Liver (tissue), 9 donors: ENCODE measurements around the gene FRMD1. TPM values are rescaled to one million over a fixed set of nuclear protein-coding genes. Genes with fewer than 3 reads are reported as not detected.

ENCODE experiments used
- DNase-seq: peaks from one replicate; pipeline ENCODE4 v3.0.0-alpha.2; 2017; ENCODE audit warnings: low spot score
- H3K27ac ChIP-seq, 2 donors: one replicate each; pipeline ENCODE4 v1.7.0; 2013; ENCODE audit warnings: inconsistent platforms in 2 of 2, low read length in 2 of 2, control low read depth in 1 of 2, low read depth in 1 of 2, mild to moderate bottlenecking in 1 of 2
- H3K27me3 ChIP-seq, 4 donors: one replicate each; pipeline versions ENCODE4 v1.6.1 to v1.7.0; 2013; ENCODE audit warnings: low read length in 3 of 4, inconsistent platforms in 1 of 4, mild to moderate bottlenecking in 1 of 4, moderate library complexity in 1 of 4; ENCODE audit not compliant: control insufficient read depth in 4 of 4, insufficient read depth in 4 of 4
- H3K36me3 ChIP-seq, 4 donors: one replicate each; pipeline versions ENCODE4 v1.6.1 to v1.7.0; 2013; ENCODE audit warnings: low read length in 3 of 4, mild to moderate bottlenecking in 3 of 4, low read depth in 1 of 4, moderate library complexity in 1 of 4; ENCODE audit not compliant: control insufficient read depth in 4 of 4, insufficient read depth in 3 of 4
- H3K4me1 ChIP-seq, 4 donors: one replicate each; pipeline versions ENCODE4 v1.6.1 to v1.7.0; 2013; ENCODE audit warnings: low read length in 3 of 4, mild to moderate bottlenecking in 3 of 4, moderate library complexity in 1 of 4; ENCODE audit not compliant: control insufficient read depth in 4 of 4, insufficient read depth in 4 of 4
- H3K4me3 ChIP-seq, 3 donors: one replicate each; pipeline versions ENCODE4 v1.6.1 to v1.7.0; 2013; ENCODE audit warnings: low read length in 3 of 3, control low read depth in 1 of 3, low read depth in 1 of 3, mild to moderate bottlenecking in 1 of 3
- H3K9ac ChIP-seq, 2 donors: one replicate each; pipeline ENCODE4 v1.7.0; 2013; ENCODE audit warnings: low read length in 2 of 2, mild to moderate bottlenecking in 2 of 2, moderate library complexity in 2 of 2, control low read depth in 1 of 2, low read depth in 1 of 2
- H3K9me3 ChIP-seq, 4 donors: one replicate each; pipeline versions ENCODE4 v1.6.1 to v1.7.0; 2013; ENCODE audit warnings: low read length in 3 of 4; ENCODE audit not compliant: control insufficient read depth in 4 of 4
- ATF3 ChIP-seq: IDR thresholded peaks from 2 replicates; pipeline ENCODE4 v1.6.1; 2016; ENCODE audit warnings: antibody characterized with exemption
- CTCF ChIP-seq: fragments of 150-350 bp; IDR thresholded peaks from 2 replicates; pipeline ENCODE4 v1.5.1; 2017; ENCODE audit warnings: improper control_type of control experiment, low read depth, low read length; ENCODE audit not compliant: missing input control
- EGR1 ChIP-seq, 2 donors: IDR thresholded peaks; 2 replicates each; pipeline ENCODE4 v1.6.1; 2016 to 2018; ENCODE audit warnings: antibody characterized with exemption in 2 of 2, low read depth in 2 of 2
- FOXA1 ChIP-seq: IDR thresholded peaks from 2 replicates; pipeline ENCODE4 v1.6.1; 2016; ENCODE audit warnings: antibody characterized with exemption
- FOXA2 ChIP-seq: IDR thresholded peaks from 2 replicates; pipeline ENCODE4 v1.6.1; 2016; ENCODE audit warnings: antibody characterized with exemption
- GABPA ChIP-seq, 2 donors: IDR thresholded peaks in 1 of 2; conservative IDR thresholded peaks in 1 of 2; 2 replicates each; pipeline ENCODE4 v1.6.1; 2016; ENCODE audit warnings: antibody characterized with exemption in 2 of 2, mild to moderate bottlenecking in 1 of 2, moderate library complexity in 1 of 2
- HNF4A ChIP-seq, 2 donors: conservative IDR thresholded peaks; 2 replicates each; pipeline ENCODE4 v1.6.1; 2016; ENCODE audit warnings: antibody characterized with exemption in 2 of 2, mild to moderate bottlenecking in 2 of 2
- HNF4G ChIP-seq: IDR thresholded peaks from 2 replicates; pipeline ENCODE4 v1.6.1; 2016; ENCODE audit warnings: antibody characterized with exemption
- JUND ChIP-seq, 2 donors: IDR thresholded peaks; 2 replicates each; pipeline ENCODE4 v1.6.1; 2016; ENCODE audit warnings: antibody characterized with exemption in 2 of 2
- MAX ChIP-seq: IDR thresholded peaks from 2 replicates; pipeline ENCODE4 v1.6.1; 2016; ENCODE audit warnings: antibody characterized with exemption
- NR2F2 ChIP-seq: IDR thresholded peaks from 2 replicates; pipeline ENCODE4 v1.6.1; 2016; ENCODE audit warnings: antibody characterized with exemption
- RAD21 ChIP-seq, 2 donors: IDR thresholded peaks; 2 replicates each; pipeline ENCODE4 v1.6.1; 2016; ENCODE audit warnings: antibody characterized with exemption in 2 of 2, mild to moderate bottlenecking in 2 of 2
- REST ChIP-seq: IDR thresholded peaks from 2 replicates; pipeline ENCODE4 v1.6.1; 2016; ENCODE audit warnings: antibody characterized with exemption, mild to moderate bottlenecking
- RXRA ChIP-seq, 2 donors: IDR thresholded peaks; 2 replicates each; pipeline ENCODE4 v1.6.1; 2017 to 2018; ENCODE audit warnings: antibody characterized with exemption in 2 of 2, mild to moderate bottlenecking in 1 of 2
- SP1 ChIP-seq: IDR thresholded peaks from 2 replicates; pipeline ENCODE4 v1.6.1; 2018; ENCODE audit warnings: antibody characterized with exemption, mild to moderate bottlenecking
- TAF1 ChIP-seq: conservative IDR thresholded peaks from 2 replicates; pipeline ENCODE4 v1.6.1; 2016; ENCODE audit warnings: antibody characterized with exemption, mild to moderate bottlenecking
- YY1 ChIP-seq: IDR thresholded peaks from 2 replicates; pipeline ENCODE4 v1.6.1; 2016; ENCODE audit warnings: antibody characterized with exemption, mild to moderate bottlenecking
- ZBTB33 ChIP-seq: IDR thresholded peaks from 2 replicates; pipeline ENCODE4 v1.6.1; 2016; ENCODE audit warnings: antibody characterized with exemption
- WGBS: extraction: QIAGEN DNeasy Blood & Tissue Kit; methylation state at CpG from one replicate; pipeline ENCODE4 v1.1.7; 2013; 5-methylcytosine and 5-hydroxymethylcytosine counted together
- polyA plus RNA-seq, 2 donors: library from polyadenylated mRNA; stranded (reverse) in 1 of 2; unstranded in 1 of 2; fragments of 200-250 nt in 1 of 2; fragments of >200 nt in 1 of 2; fragmentation: Nextera tagmentation in 1 of 2; extraction: Ambion mirVana in 1 of 2; gene quantifications; one replicate each; pipeline versions ENCODE4 v1.2.1 to v1.2.3, GENCODE V29; 2013 to 2015
- total RNA-seq, 2 donors: library from RNA; depleted of rRNA; stranded (reverse); fragments of >200 nt; gene quantifications; one replicate each; pipeline ENCODE4 v1.2.3, GENCODE V29; 2014
- donor health status: healthy.
- donor health status: healthy.
- donor health status: healthy.
- donor health status: healthy.
- donor health status: healthy.

FRMD1 gene
- total and polyA plus RNA-seq, 4 donors: 0.04 to 0.17 (median 0.12) TPM

- H3K4me3 ChIP-seq: no peak overlapping the region
- no peak for DNase-seq
- H3K27ac ChIP-seq: no peak overlapping the region
- H3K9me3 ChIP-seq: peaks cover 9 to 20% (median 16%) of the 10 kb centered on the region in 4 donors
- H3K27me3 ChIP-seq: no peaks in the 10 kb centered on the region
- no peak overlapping the region for H3K9ac ChIP-seq
- no peaks in the 10 kb centered on the region for H3K36me3 ChIP-seq
- no peak for TF ChIP-seq FOXA1
- TF ChIP-seq HNF4G: no peak
- no peak for TF ChIP-seq RXRA (IDR thresholded peaks at IDR 0.05)
- no peak for TF ChIP-seq RAD21 (IDR thresholded peaks at IDR 0.05)
- TF ChIP-seq ZBTB33: no peak
- no peak for TF ChIP-seq MAX
- no peak for TF ChIP-seq FOXA2
- no peak for TF ChIP-seq HNF4A (conservative IDR thresholded peaks at IDR 0.05)
- no peak for TF ChIP-seq ATF3
- no peak for TF ChIP-seq GABPA (IDR thresholded peaks at IDR 0.05 in 1 of 2, conservative IDR thresholded peaks at IDR 0.05 in 1 of 2)
- no peak for TF ChIP-seq EGR1 (IDR thresholded peaks at IDR 0.05; ENCODE audit: low read depth in 2 of 2)
- TF ChIP-seq REST: no peak
- TF ChIP-seq SP1: no peak
- no peak for TF ChIP-seq YY1
- no peak for TF ChIP-seq TAF1
- no peak for TF ChIP-seq JUND (IDR thresholded peaks at IDR 0.05)
- 96% methylated on average over 28 of the region's 28 CpGs for WGBS
- H3K4me1 ChIP-seq: no peaks in the 10 kb centered on the region
Observed at GRCh38 chr6:168044521-168045130, 34.4 kb downstream of the FRMD1 start.

GRCh38 chr6:168043848-168044415 lies 35.1 kb downstream of the FRMD1 start:
- no peaks in the 10 kb centered on the region for H3K4me1 ChIP-seq
- H3K9ac ChIP-seq: no peak overlapping the region
- no peak for DNase-seq
- H3K36me3 ChIP-seq: no peaks in the 10 kb centered on the region
- 95% methylated on average over 21 of the region's 21 CpGs for WGBS
- peaks cover 10 to 27% (median 20%) of the 10 kb centered on the region in 4 donors for H3K9me3 ChIP-seq
- no peaks in the 10 kb centered on the region for H3K27me3 ChIP-seq
- no peak overlapping the region for H3K4me3 ChIP-seq
- no peak overlapping the region for H3K27ac ChIP-seq
- no peak for TF ChIP-seq REST
- no peak for TF ChIP-seq TAF1
- TF ChIP-seq RXRA (IDR thresholded peaks at IDR 0.05): no peak
- no peak for TF ChIP-seq NR2F2
- no peak for TF ChIP-seq JUND (IDR thresholded peaks at IDR 0.05)
- TF ChIP-seq EGR1 (IDR thresholded peaks at IDR 0.05; ENCODE audit: low read depth in 2 of 2): no peak
- TF ChIP-seq CTCF: no peak
- no peak for TF ChIP-seq ZBTB33
- no peak for TF ChIP-seq HNF4G
